Mucosa of descending colon (tissue), 3 donors: ENCODE results near the gene C5AR2. TPM values are rescaled to one million over a fixed set of nuclear protein-coding genes. Genes with fewer than 3 reads are reported as not detected.
A peak's percentile ranks its signal among the peaks of the same experiment; 100 is the strongest.

Experiments
- ATAC-seq: fragments of 200-7000 bp; cut with Tn5 transposase; one replicate; pipeline ENCODE4 v1.9.1; 2020; ENCODE audit warnings: mild to moderate bottlenecking, moderate library complexity
- DNase-seq, 3 donors: peaks; one replicate each; pipeline ENCODE4 v3.0.0-alpha.2; 2020
- H3K36me3 ChIP-seq: fragments of 200-600 bp; one replicate; pipeline ENCODE4 v1.8.0; 2021; ENCODE audit warnings: low read depth, mild to moderate bottlenecking
- H3K4me1 ChIP-seq: fragments of 200-600 bp; one replicate; pipeline ENCODE4 v1.8.0; 2021; ENCODE audit warnings: low read depth, mild to moderate bottlenecking
- H3K4me3 ChIP-seq: fragments of 200-600 bp; one replicate; pipeline ENCODE4 v1.8.0; 2021; ENCODE audit warnings: mild to moderate bottlenecking
- H3K9me3 ChIP-seq: fragments of 200-600 bp; one replicate; pipeline ENCODE4 v1.8.0; 2021; ENCODE audit warnings: mild to moderate bottlenecking
- intact Hi-C, 2 donors: fragments of 100-400 bp; cut with DNase I in 1 of 2; cut with micrococcal nuclease in 1 of 2; formaldehyde crosslinking; loops; one replicate each; pipeline versions ENCODE4 v1.11.0 to v1.11.1; 2022; cut with DNase I, micrococcal nuclease
- total RNA-seq, 3 donors: library from RNA; stranded (reverse); fragmentation: NEBNext Ultra II Directional in 2 of 3; extraction: Animal tissue kit (Norgen Biotek cat#: 25700) in 2 of 3; gene quantifications; one replicate each; pipeline versions ENCODE4 v1.2.1 to v1.2.4, GENCODE V29; 2021 to 2023
- TF ChIP-seq, protein P1 (sequence below): fragments of 200-600 bp; IDR thresholded peaks from one replicate; pipeline ENCODE4 v1.8.0; 2022; ENCODE audit warnings: antibody characterized with exemption, mild to moderate bottlenecking
- donor health status: DM: no; HTN: no; CAD: no; lungs with moderate emphysema.
- donor health status: DM: no; HTN: no; CAD: no.
- donor health status: DM: no; HTN: yes; CAD: no.

The C5AR2 gene
- total RNA-seq, 3 donors from 2014 or later: 0.29 to 1.6 (median 1.4) TPM

- intact Hi-C loops: no loop called here
- H3K9me3 ChIP-seq: no peaks in the 10 kb centered on the region
- ATAC-seq (peak; percentile 100), DNase-seq (peak; percentile 99 to 100 (median 99))
- TF ChIP-seq, protein P1, sequence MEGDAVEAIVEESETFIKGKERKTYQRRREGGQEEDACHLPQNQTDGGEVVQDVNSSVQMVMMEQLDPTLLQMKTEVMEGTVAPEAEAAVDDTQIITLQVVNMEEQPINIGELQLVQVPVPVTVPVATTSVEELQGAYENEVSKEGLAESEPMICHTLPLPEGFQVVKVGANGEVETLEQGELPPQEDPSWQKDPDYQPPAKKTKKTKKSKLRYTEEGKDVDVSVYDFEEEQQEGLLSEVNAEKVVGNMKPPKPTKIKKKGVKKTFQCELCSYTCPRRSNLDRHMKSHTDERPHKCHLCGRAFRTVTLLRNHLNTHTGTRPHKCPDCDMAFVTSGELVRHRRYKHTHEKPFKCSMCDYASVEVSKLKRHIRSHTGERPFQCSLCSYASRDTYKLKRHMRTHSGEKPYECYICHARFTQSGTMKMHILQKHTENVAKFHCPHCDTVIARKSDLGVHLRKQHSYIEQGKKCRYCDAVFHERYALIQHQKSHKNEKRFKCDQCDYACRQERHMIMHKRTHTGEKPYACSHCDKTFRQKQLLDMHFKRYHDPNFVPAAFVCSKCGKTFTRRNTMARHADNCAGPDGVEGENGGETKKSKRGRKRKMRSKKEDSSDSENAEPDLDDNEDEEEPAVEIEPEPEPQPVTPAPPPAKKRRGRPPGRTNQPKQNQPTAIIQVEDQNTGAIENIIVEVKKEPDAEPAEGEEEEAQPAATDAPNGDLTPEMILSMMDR: peak; percentile 100
- H3K4me3 ChIP-seq: peak within 1 kb of the TSS; percentile 64
- H3K36me3 ChIP-seq: peaks cover 3% of the 10 kb centered on the region
- no peaks in the 10 kb centered on the region for H3K4me1 ChIP-seq
Measured at GRCh38 chr19:47348819-47349795, 17.1 kb downstream of the C5AR2 start, which contains the start of gene DHX34. Gene DHX34 (plus strand): TSS chr19:47349315. CDS start chr19:47353031, 3,716 bp downstream.

GRCh38 chr19:47350630-47351029, 18.7 kb downstream of the C5AR2 start:
- Histone ChIP-seq H3K9me3 (no peaks in the 10 kb centered on the region), H3K36me3 (peaks cover 3% of the 10 kb centered on the region), H3K4me1 (no peaks in the 10 kb centered on the region), H3K4me3 (no peak overlapping the region)
- TF ChIP-seq, protein P1: no peak
- no peak for DNase-seq
- intact Hi-C loops: no loop called here
- ATAC-seq: no peak

DNA sequence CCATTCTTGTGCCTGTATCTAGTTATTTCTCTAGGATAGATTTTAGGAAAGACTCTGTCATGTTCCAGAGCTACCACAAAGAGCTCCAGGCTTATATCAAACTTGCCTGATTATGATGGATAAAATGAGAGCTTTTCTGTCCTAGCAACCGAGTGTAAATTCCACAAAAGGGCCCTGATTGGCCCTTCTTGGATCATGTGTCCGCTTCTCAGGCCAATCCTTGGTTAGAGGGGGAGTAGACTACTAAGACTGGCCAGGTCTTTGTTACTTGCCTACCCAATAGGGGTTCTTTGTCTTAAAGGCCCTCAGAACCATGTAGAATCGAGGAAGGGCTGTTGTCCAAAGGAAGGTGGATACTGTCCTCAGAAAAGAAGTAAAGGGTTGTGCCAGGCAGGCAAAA, 19.6 kb downstream of the C5AR2 start:
- intact Hi-C loops: no loop called here
- no peak for DNase-seq
- TF ChIP-seq, protein P1: no peak
- Histone ChIP-seq H3K9me3 (no peaks in the 10 kb centered on the region), H3K36me3 (peaks cover 3% of the 10 kb centered on the region), H3K4me1 (no peaks in the 10 kb centered on the region), H3K4me3 (no peak overlapping the region)
- no peak for ATAC-seq

DNA sequence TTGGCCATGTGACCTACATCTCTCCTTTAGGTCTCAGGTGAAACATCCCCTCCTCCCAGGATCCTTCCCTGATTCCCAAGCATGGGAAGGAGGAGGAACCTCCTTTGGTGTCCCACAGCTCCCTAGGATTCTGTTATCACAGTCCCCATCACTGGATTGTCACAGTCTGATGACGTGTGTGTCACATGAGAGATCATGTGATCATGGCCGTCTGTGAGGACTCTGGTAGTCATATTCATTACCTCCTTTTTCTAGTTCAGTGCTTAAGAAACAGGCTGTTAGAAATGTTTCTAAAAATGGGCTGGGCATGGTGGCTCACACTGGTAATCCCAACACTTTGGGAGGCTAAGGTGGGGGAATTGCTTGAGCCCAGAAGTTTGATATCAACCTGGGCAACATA, 20.1 kb downstream of the C5AR2 start:
- H3K9me3 ChIP-seq: no peaks in the 10 kb centered on the region
- no peaks in the 10 kb centered on the region for H3K4me1 ChIP-seq
- intact Hi-C loops: no loop called here
- TF ChIP-seq, protein P1: no peak
- no peak overlapping the region for H3K4me3 ChIP-seq
- ATAC-seq: no peak
- DNase-seq: no peak
- peaks cover 3% of the 10 kb centered on the region for H3K36me3 ChIP-seq

DNA sequence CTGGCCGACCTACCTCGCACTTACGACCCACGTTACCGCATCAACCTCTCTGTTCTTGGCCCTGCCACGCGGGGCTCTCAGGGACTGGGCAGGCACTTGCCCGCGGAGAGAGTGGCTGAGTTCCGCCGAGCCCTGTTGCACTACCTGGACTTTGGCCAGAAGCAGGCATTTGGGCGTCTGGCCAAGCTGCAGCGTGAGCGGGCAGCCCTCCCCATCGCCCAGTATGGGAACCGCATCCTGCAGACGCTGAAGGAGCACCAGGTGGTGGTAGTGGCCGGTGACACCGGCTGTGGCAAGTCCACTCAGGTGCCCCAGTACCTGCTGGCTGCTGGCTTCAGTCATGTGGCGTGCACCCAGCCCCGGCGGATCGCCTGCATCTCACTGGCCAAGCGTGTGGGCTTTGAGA, 21.3 kb downstream of the C5AR2 start:
- TF ChIP-seq, protein P1: no peak
- Histone ChIP-seq H3K9me3 (no peaks in the 10 kb centered on the region), H3K4me3 (no peak overlapping the region), H3K4me1 (no peaks in the 10 kb centered on the region), H3K36me3 (peaks cover 6% of the 10 kb centered on the region)
- peak in 2 of 3 donors; percentile 67 to 86 for DNase-seq
- intact Hi-C loops: no loop called here
- peak; percentile 30 for ATAC-seq
